HG03103 (cell line): Measurements from ENCODE around the gene EFNB3.

Source experiments
- ATAC-seq: cut with Tn5 transposase; IDR thresholded peaks from one replicate; pipeline ENCODE4 v1.9.1; 2021; ENCODE audit warnings: low read depth; ENCODE audit not compliant: unreplicated experiment

Gene EFNB3

GRCh38 chr17:7756968-7757367 is 52.0 kb downstream of the EFNB3 start:
- no peak for ATAC-seq
